Endothelial cell (in vitro differentiated cells): ENCODE results near the gene MAGI2. TPM values are rescaled to one million over a fixed set of nuclear protein-coding genes. Genes with fewer than 3 reads are reported as not detected.

Experiments
- DNase-seq: peaks from one replicate; pipeline ENCODE4 v3.0.0; 2021; ENCODE audit warnings: low spot score
- H3K27ac Mint-ChIP-seq: one replicate; pipeline ENCODE4 v1.8.0; 2021; ENCODE audit warnings: mixed read lengths, inconsistent platforms; ENCODE audit not compliant: unreplicated experiment
- H3K27me3 Mint-ChIP-seq: one replicate; pipeline ENCODE4 v1.8.0; 2021; ENCODE audit warnings: mild to moderate bottlenecking, moderate library complexity, mixed read lengths, inconsistent platforms; ENCODE audit not compliant: unreplicated experiment
- H3K36me3 Mint-ChIP-seq: one replicate; pipeline ENCODE4 v1.8.0; 2021; ENCODE audit warnings: mild to moderate bottlenecking, low read depth, mixed read lengths, inconsistent platforms; ENCODE audit not compliant: unreplicated experiment
- H3K4me1 Mint-ChIP-seq: one replicate; pipeline ENCODE4 v1.8.0; 2021; ENCODE audit warnings: mild to moderate bottlenecking, mixed read lengths, inconsistent platforms; ENCODE audit not compliant: unreplicated experiment
- H3K4me3 Mint-ChIP-seq: one replicate; pipeline ENCODE4 v1.8.0; 2021; ENCODE audit warnings: mild to moderate bottlenecking, mixed read lengths, inconsistent platforms; ENCODE audit not compliant: unreplicated experiment
- H3K9me3 Mint-ChIP-seq: one replicate; pipeline ENCODE4 v1.8.0; 2021; ENCODE audit warnings: mixed read lengths, inconsistent platforms; ENCODE audit not compliant: unreplicated experiment
- total RNA-seq: library from RNA; stranded (reverse); fragmentation: NEBNext Ultra II Directional; extraction: Animal tissue kit (Norgen Biotek cat#: 25700); gene quantifications from one replicate; pipeline ENCODE4 v1.2.1, GENCODE V29; 2021; ENCODE audit not compliant: unreplicated experiment
- TF ChIP-seq, protein P1 (sequence below): fragments of 200-600 bp; sonication (generic); IDR thresholded peaks from one replicate; pipeline ENCODE4 v1.5.0; 2021; ENCODE audit warnings: antibody characterized with exemption; ENCODE audit not compliant: unreplicated experiment

The MAGI2 gene
- total RNA-seq, 1 donor from 2014 or later, result 6.3 TPM

- Mint-ChIP-seq H3K4me3 (no peak overlapping the region), H3K4me1 (no peaks in the 10 kb centered on the region), H3K9me3 (no peaks in the 10 kb centered on the region), H3K36me3 (no peaks in the 10 kb centered on the region), H3K27me3 (no peaks in the 10 kb centered on the region), H3K27ac (no peak overlapping the region)
- TF ChIP-seq, protein P1, sequence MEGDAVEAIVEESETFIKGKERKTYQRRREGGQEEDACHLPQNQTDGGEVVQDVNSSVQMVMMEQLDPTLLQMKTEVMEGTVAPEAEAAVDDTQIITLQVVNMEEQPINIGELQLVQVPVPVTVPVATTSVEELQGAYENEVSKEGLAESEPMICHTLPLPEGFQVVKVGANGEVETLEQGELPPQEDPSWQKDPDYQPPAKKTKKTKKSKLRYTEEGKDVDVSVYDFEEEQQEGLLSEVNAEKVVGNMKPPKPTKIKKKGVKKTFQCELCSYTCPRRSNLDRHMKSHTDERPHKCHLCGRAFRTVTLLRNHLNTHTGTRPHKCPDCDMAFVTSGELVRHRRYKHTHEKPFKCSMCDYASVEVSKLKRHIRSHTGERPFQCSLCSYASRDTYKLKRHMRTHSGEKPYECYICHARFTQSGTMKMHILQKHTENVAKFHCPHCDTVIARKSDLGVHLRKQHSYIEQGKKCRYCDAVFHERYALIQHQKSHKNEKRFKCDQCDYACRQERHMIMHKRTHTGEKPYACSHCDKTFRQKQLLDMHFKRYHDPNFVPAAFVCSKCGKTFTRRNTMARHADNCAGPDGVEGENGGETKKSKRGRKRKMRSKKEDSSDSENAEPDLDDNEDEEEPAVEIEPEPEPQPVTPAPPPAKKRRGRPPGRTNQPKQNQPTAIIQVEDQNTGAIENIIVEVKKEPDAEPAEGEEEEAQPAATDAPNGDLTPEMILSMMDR, result no peak
- no peak for DNase-seq
These were observed 71.5 kb downstream of the MAGI2 start for GRCh38 chr7:79381921-79382320.

DNA sequence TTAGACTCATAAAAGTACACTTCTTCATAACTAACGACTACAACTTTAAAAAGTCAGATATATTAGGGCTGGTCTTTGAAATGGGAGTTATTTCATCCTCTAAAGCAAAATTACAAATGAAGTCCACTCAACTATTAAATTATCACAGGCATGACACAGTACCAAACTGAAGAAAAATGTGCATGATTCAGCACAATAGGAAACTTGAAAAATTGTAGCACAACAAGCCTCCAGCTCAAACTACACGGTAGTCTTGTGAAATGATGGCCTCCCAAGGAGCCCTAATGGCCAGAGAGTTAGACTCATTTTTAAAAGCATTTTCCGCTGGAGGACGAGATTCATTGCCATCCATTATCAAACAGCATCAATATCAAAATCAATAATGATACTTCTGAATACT lies 76.4 kb downstream of the MAGI2 start:
- no peak for DNase-seq
- TF ChIP-seq, protein P1, result no peak
- H3K4me3 Mint-ChIP-seq, result no peak overlapping the region
- H3K9me3 Mint-ChIP-seq, result no peaks in the 10 kb centered on the region
- no peaks in the 10 kb centered on the region for H3K27me3 Mint-ChIP-seq
- H3K36me3 Mint-ChIP-seq, result no peaks in the 10 kb centered on the region
- no peak overlapping the region for H3K27ac Mint-ChIP-seq
- H3K4me1 Mint-ChIP-seq, result no peaks in the 10 kb centered on the region

- no peak for DNase-seq
These were observed 77.0 kb downstream of the MAGI2 start for GRCh38 chr7:79376299-79377025.

GRCh38 chr7:79361214-79361613 lies 92.3 kb downstream of the MAGI2 start:
- Mint-ChIP-seq H3K27ac (no peak overlapping the region), H3K9me3 (no peaks in the 10 kb centered on the region), H3K4me1 (no peaks in the 10 kb centered on the region), H3K36me3 (no peaks in the 10 kb centered on the region), H3K27me3 (peaks cover 1% of the 10 kb centered on the region), H3K4me3 (no peak overlapping the region)
- TF ChIP-seq, protein P1, result no peak
- no peak for DNase-seq

More at GRCh38 chr7:79376299-79377025, 77.0 kb downstream of the MAGI2 start:
- Mint-ChIP-seq H3K4me3 (no peak overlapping the region), H3K36me3 (no peaks in the 10 kb centered on the region), H3K9me3 (no peaks in the 10 kb centered on the region), H3K27ac (no peak overlapping the region), H3K27me3 (no peaks in the 10 kb centered on the region), H3K4me1 (no peaks in the 10 kb centered on the region)
- TF ChIP-seq, protein P1, result no peak

DNA sequence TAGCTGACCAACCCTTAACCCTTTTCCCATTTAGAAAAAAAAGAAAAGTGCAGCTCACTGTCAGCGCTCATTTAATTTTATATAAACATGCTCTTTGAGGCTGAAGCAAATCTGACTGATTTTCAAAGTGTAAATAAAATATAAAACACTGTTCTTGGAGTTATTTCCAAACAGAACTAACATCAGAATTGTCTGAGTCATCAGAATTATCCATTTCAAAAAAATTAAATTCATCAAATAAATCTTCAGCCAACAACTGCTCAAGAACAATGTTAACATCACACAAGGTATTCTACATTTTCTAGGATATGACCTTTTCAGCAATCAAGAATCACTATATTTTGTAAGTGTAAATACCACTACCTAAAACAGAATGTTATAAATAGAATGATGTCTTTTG lies 93.6 kb downstream of the MAGI2 start:
- no peak for DNase-seq
- peaks cover 3% of the 10 kb centered on the region for H3K4me1 Mint-ChIP-seq

More for the DNA sequence above, 93.6 kb downstream of the MAGI2 start:
- H3K9me3 Mint-ChIP-seq, result no peaks in the 10 kb centered on the region
- TF ChIP-seq, protein P1, result no peak
- no peaks in the 10 kb centered on the region for H3K36me3 Mint-ChIP-seq
- no peak overlapping the region for H3K4me3 Mint-ChIP-seq
- H3K27ac Mint-ChIP-seq, result no peak overlapping the region
- H3K27me3 Mint-ChIP-seq, result peaks cover 1% of the 10 kb centered on the region
